Amniotic epithelial cell (primary cell): Measurements from ENCODE around the gene GUCY2F.

Experiments used
- DNase-seq: peaks from one replicate; pipeline ENCODE4 v3.0.0-alpha.2; 2010; ENCODE audit warnings: low read depth

GUCY2F gene

DNA sequence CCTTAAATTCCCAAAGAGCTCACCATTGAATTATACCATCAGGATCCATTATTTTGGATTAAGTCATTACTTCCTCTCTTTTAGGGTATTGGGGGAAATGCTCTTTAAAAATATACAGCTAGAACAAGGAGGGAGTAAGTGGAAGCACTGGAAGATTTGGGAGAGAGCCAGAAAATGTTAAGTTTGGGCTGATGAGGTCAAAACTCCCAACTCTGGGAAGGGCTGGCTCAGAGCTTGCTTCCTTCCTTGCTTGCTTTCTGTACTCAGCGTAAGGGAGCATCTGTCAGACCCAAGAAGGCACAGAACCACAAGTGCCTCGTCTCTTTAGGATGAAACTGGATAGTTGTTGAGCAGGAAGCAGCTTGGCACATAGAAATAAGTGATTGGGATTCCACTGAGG, 138.2 kb downstream of the GUCY2F start:
- DNase-seq = no peak

- no peak for DNase-seq
Measured at GRCh38 chrX:109336141-109336540, 145.7 kb downstream of the GUCY2F start.

DNA sequence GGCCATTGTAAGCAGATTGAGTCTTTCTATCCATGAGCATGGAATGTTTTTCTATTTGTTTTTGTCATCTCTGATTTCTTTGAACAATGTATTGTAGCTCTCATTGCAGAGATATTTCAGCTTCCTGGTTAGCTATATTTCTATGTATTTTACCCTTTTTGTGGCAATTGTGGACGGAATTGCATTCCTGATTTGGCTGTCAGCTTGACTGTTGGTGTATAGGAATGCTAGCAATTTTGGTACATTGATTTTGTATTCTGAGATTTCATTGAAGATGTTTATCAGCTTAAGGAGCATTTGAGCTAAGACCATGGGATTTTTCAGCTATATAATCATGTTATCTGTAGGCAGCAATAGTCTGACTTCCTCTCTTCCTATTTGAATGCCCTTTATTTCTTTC, 154.6 kb downstream of the GUCY2F start:
- DNase-seq = no peak
